Measurements from ENCODE around the gene ATG10.

Gene ATG10

GRCh38 chr5:82168294-82168693 is 196.5 kb downstream of the ATG10 start:
- DNase-seq: no peak

GRCh38 chr5:82169892-82170291 is 198.1 kb downstream of the ATG10 start:
- DNase-seq: no peak

- peak; percentile 73 for DNase-seq
Measured at GRCh38 chr5:82174128-82174918, 202.5 kb downstream of the ATG10 start.

GRCh38 chr5:82174919-82175219 is 203.0 kb downstream of the ATG10 start:
- DNase-seq: no peak

GRCh38 chr5:82176115-82176814 is 204.4 kb downstream of the ATG10 start:
- DNase-seq: no peak

- no peak for DNase-seq
Measured at GRCh38 chr5:82178378-82178777, 206.6 kb downstream of the ATG10 start.

- no peak for DNase-seq
Measured at GRCh38 chr5:82182662-82183061, 210.8 kb downstream of the ATG10 start.

GRCh38 chr5:82183828-82184227 is 212.0 kb downstream of the ATG10 start:
- DNase-seq: no peak

- no peak for DNase-seq
Measured at GRCh38 chr5:82185851-82186250, 214.0 kb downstream of the ATG10 start.

GRCh38 chr5:82197550-82197949 is 225.7 kb downstream of the ATG10 start:
- no peak for DNase-seq

- no peak for DNase-seq
Measured at GRCh38 chr5:82204567-82204966, 232.7 kb downstream of the ATG10 start.

- DNase-seq: no peak
Measured at GRCh38 chr5:82205005-82205404, 233.2 kb downstream of the ATG10 start.

- DNase-seq: no peak
Measured at GRCh38 chr5:82208371-82208770, 236.5 kb downstream of the ATG10 start.

GRCh38 chr5:82211855-82212572 is 240.2 kb downstream of the ATG10 start:
- no peak for DNase-seq

GRCh38 chr5:82217917-82218316 is 246.1 kb downstream of the ATG10 start:
- DNase-seq: no peak

GRCh38 chr5:82218374-82219156 is 246.7 kb downstream of the ATG10 start:
- no peak for DNase-seq

- no peak for DNase-seq
Measured at GRCh38 chr5:82221020-82221419, 249.2 kb downstream of the ATG10 start.

GRCh38 chr5:82222597-82223574 is 251.1 kb downstream of the ATG10 start:
- peak; percentile 62 for DNase-seq

GRCh38 chr5:82225525-82226172 is 253.8 kb downstream of the ATG10 start:
- DNase-seq: peak; percentile 79

GRCh38 chr5:82234885-82235284 is 263.1 kb downstream of the ATG10 start:
- no peak for DNase-seq

GRCh38 chr5:82244151-82244550 is 272.3 kb downstream of the ATG10 start:
- no peak for DNase-seq
